GM20000 (cell line): ENCODE results near the gene CABLES1.

Experiments used
- DNase-seq: peaks from one replicate; pipeline ENCODE4 v3.0.0; 2012; ENCODE audit warnings: low spot score
- TF ChIP-seq, protein P1 (sequence below): IDR thresholded peaks from 2 replicates; pipeline ENCODE4 v1.5.1; 2012; ENCODE audit warnings: mild to moderate bottlenecking, control low read depth; ENCODE audit errors: extremely low read depth, missing control alignments

CABLES1 gene

DNA sequence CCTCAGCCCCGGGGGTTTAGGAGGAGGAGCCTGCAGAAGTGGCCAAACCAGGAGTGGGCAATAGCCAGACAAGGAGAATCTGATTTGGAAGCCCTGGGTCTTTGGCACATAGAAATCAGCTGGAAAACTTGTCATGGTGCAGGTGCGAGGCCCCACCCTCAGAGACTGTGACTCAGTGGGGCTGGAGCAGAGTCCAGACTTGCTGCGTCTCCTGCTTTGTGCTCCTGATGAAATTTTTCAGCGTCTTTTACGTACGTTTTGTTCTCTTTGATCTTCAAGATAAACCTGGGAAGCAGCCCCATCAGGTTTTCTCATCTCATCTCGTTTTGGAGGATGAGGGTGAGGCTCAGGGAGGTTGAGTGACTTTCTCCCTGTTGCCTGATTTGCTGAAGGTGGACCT, 114.1 kb downstream of the CABLES1 start:
- no peak for DNase-seq
- TF ChIP-seq, protein P1, sequence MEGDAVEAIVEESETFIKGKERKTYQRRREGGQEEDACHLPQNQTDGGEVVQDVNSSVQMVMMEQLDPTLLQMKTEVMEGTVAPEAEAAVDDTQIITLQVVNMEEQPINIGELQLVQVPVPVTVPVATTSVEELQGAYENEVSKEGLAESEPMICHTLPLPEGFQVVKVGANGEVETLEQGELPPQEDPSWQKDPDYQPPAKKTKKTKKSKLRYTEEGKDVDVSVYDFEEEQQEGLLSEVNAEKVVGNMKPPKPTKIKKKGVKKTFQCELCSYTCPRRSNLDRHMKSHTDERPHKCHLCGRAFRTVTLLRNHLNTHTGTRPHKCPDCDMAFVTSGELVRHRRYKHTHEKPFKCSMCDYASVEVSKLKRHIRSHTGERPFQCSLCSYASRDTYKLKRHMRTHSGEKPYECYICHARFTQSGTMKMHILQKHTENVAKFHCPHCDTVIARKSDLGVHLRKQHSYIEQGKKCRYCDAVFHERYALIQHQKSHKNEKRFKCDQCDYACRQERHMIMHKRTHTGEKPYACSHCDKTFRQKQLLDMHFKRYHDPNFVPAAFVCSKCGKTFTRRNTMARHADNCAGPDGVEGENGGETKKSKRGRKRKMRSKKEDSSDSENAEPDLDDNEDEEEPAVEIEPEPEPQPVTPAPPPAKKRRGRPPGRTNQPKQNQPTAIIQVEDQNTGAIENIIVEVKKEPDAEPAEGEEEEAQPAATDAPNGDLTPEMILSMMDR = no peak

DNA sequence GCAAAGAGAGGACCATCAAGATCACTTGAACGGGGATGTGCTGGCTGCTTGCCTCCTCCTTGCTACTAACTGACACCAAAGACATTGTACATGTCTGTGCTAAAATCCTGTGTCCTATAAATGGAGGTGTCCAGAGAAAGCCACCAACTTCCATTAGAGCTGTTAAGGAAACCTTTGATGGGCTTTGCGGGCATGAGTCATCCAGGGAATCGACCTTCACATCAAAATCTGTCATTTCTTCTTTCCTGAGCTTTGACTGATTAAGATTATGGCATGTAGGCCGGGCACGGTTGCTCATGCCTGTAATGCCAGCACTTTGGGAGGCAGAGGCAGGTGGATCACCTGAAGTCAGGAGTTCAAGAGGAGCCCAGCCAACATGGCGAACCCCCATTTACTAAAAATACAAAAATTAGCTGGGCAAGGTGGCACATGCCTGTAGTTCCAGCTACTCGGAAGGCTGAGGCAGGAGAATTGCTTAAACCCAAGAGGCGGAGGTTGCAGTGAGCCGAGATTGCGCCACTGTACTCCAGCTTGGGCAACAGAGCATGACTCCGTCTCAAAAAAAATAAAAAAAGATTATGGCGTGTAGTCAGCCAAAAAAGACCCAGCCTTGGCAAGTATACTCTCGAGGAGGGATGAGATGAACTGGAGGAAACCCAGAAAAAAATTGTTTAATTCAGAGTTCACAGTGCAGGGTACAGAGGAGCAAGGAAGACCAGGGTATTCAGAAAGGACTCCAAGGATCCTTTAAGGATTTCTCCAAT, 115.8 kb downstream of the CABLES1 start:
- no peak for DNase-seq
- TF ChIP-seq, protein P1 = no peak

DNA sequence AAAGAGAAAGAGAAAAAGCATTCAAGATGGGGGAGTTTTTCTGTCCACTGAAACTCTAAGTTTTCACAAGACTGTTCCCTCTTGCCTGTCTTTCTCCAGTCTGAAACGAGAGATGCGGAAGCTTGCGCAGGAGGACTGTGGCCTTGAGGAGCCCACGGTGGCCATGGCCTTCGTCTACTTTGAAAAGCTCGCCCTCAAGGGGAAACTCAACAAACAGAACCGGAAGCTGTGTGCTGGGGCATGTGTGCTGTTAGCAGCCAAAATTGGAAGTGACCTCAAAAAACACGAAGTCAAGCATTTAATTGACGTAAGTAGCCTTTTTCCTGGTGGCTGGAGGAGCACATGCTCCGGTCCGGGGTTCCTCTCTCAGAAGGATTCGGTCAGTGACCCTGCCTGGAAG, 118.3 kb downstream of the CABLES1 start:
- TF ChIP-seq, protein P1 = no peak
- no peak for DNase-seq

DNA sequence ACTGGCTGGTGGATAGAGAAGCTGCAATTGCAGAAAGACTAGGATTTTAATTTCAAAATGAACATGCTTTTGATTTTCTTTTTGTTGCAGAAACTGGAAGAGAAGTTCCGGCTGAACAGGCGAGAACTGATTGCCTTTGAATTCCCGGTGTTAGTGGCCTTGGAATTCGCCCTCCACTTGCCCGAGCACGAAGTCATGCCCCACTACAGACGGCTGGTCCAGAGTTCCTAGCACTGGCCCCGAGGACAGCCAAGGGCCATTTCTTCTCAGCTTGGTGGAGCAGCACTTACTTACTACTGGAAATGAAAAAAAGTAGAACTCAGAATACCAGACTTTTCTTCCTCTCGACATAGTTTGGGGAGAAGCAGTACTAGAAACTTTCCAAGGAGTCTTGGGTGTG, 121.9 kb downstream of the CABLES1 start:
- no peak for DNase-seq
- TF ChIP-seq, protein P1 = no peak

DNA sequence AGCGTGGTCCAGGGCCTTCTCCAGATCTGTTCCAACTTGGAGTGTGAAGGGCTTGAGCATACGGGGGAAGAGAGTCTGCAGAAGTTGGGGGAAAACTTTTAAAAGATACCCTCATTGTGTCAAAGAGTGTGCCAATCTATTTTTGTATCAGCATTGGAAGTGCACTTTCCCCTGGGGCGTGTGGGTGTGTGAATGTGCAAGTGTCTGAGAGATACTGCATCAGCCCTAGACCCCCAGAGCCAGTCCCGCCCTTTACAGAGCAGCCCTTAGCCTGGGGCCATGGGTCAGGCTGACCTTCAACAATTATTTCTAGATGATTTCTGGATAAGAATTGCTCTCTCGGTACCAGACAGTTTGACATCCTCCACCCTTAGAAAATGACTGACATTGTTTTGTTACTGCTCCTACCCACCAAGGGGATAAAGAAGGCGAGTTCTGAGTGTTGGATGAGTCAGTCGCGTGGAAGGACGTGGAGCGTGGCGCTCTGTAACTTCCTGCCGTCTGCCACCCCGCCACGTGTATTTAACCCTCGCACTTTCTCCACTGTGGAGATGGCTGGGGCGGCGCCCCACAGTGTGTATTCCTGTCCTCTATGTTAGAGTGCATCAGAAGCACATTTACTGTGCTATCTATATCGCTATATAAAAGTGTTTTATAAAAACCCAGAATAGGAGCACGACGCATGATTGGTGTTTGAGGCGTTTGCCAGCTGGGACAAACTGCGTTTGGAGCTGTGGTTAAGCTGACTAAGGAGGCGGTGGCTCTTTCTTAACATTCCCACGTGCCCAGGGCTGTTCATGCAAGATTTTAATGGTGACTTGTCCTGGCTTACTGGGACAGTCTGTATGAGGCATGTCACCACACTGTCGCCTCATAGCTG, 122.6 kb downstream of the CABLES1 start:
- no peak for DNase-seq
- TF ChIP-seq, protein P1 = no peak

DNA sequence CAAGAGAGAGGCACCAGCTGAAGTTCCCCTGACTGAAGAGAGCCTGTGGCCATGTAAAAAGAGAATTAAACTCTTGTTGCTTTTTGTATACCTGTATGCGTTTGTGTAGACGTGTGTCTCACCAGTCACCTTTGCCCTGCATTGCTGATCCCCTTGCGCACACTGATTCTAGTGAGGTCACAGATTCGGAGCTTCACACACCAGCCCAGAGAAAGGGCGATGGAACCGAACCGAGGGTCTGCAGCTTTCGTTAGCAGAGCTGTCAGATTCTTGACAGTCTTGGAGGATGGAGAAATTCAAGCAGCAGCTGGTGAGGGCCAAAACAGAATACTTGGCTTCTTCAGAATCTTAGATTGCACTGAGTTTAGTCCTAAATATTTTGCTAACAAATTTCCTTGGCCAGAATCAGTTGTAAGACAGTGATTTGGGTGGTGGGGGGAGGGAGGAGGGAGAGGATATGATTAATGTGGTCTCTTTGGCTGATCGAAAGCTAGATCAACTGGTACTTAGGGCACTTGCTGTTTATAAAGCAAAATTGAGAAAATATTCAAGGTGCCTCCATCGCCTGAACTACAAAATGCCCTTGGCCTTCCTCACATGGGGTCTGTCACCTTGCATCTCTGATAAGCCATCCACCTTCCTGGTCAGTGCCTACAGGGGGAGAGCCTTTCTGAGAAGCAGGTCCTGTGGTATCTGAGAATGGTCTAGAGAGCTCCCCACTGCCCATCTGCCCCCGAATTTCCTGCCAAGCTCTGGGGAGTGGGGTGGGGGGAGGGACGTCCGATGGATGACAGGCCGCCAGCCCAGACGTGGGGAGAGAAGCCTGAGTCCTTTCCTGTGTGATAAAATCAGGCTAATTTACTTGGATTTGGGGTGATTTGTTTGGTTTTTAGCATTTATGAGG, 123.5 kb downstream of the CABLES1 start:
- DNase-seq = no peak
- TF ChIP-seq, protein P1 = no peak
